HepG2 (cell line): Measurements from ENCODE around the gene INTS1. TPM values are rescaled to one million over a fixed set of nuclear protein-coding genes. Genes with fewer than 3 reads are reported as not detected.

ENCODE experiments used
- NCOA2 ChIP-seq: sonication (generic); formaldehyde crosslinking; IDR thresholded peaks from 2 replicates; pipeline ENCODE4 v1.8.0; 2022; ENCODE audit warnings: inconsistent platforms
- THAP11 ChIP-seq: IDR thresholded peaks from 2 replicates; pipeline ENCODE4 v1.6.1; 2016; ENCODE audit warnings: missing biosample characterization, missing genetic modification reagents
- ZEB1 ChIP-seq: IDR thresholded peaks from 2 replicates; pipeline ENCODE4 v1.6.1; 2012; ENCODE audit warnings: mild to moderate bottlenecking, low read depth, inconsistent platforms; ENCODE audit not compliant: insufficient replicate concordance
- polyA plus RNA-seq, 8 experiments: library from polyadenylated mRNA; depleted of rRNA in 3 of 8; stranded (reverse) in 7 of 8; unstranded in 1 of 8; fragments of >200 nt; fragmentation: Illumina TruSeq in 4 of 8; extraction: Trizol in 4 of 8; gene quantifications; 2 replicates each; pipeline versions ENCODE4 v1.2.1 to v1.2.3, GENCODE V29; 2011 to 2016; ENCODE audit warnings: low read depth in 4 of 8, missing spikeins in 1 of 8, mixed read lengths in 1 of 8; ENCODE audit not compliant: insufficient read depth in 1 of 8
- total RNA-seq, 5 experiments: library from RNA; depleted of rRNA; stranded (reverse); fragments of >200 nt; fragmentation: Illumina TruSeq; extraction: Trizol; gene quantifications; 2 replicates each; pipeline ENCODE4 v1.2.3, GENCODE V29; 2016; ENCODE audit warnings: low read depth in 1 of 5
- TF ChIP-seq, protein P1 (sequence below): sonication (generic); formaldehyde crosslinking; IDR thresholded peaks from 2 replicates; pipeline ENCODE4 v1.4.0; 2020; ENCODE audit warnings: missing genetic modification reagents
- TF ChIP-seq, protein P2 (sequence below), 2 experiments: sonication (generic) in 1 of 2; formaldehyde crosslinking in 1 of 2; IDR thresholded peaks; 2 replicates each; pipeline versions ENCODE4 v1.4.0 to v1.6.1; 2016 to 2020; ENCODE audit warnings: borderline replicate concordance in 1 of 2, low read depth in 1 of 2, mild to moderate bottlenecking in 1 of 2, missing genetic modification reagents in 1 of 2

Gene INTS1
- total and polyA plus RNA-seq, 2 of the 13 experiments (the other 11 are each of a cell fraction or from before 2014, with no cell fraction given), result 13.7 to 29.0 TPM

DNA sequence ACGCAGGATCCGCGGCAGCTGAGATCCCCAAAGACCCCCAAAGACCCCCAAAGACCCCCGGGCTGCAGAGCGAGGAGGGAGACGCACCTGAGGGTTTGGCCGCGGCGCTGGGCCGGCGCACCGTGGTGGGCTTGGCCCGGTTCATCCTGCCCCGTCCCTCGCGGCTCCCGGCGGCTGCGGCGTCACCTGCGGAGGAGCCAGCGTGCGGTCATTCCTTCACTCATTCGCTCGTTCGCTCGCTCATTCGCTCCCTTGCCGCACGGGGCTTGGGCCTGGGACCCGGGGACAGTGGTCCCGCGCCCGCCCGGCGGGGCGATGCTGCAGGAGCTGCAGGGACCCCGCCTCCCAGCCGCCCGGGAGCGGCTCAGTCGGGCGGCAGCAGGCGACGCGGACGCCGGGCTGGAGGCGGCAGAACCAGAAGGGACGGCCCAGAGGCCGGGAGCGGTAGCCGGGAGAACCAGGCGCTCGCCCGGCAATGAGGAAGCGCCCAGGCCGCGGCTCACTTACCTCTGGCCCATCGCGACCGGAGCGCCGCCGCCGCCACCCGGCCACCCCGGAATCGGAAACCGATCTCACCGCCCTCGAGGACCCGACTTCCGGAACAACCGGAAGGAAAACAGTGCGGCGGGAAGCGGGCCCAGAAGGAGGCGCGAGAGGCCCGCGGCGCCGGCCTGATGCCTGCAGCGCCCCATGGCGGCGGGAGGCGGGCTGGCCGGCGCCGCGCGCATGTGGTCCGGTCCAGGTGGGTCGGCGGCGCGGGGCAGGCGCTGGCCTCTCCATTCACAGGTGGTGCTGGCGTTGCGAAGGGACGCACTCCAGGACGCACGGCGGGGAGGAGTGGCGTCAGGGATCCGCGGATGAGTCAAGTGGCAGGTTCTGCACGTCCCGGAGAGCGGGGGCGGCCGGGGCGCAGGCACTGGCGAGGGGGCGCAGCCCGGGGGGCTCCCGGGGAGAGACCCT, at the start of gene INTS1 (continued):
- TF ChIP-seq, protein P1, sequence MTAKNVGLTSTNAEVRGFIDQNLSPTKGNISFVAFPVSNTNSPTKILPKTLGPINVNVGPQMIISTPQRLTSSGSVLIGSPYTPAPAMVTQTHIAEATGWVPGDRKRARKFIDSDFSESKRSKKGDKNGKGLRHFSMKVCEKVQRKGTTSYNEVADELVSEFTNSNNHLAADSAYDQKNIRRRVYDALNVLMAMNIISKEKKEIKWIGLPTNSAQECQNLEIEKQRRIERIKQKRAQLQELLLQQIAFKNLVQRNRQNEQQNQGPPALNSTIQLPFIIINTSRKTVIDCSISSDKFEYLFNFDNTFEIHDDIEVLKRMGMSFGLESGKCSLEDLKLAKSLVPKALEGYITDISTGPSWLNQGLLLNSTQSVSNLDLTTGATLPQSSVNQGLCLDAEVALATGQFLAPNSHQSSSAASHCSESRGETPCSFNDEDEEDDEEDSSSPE (CRISPR knock-in tag), result peak; percentile 75
- TF ChIP-seq NCOA2 (peak; percentile 48; the same call in 1 of the 2 replicates), THAP11 (peak; percentile 96), ZEB1 (peak; percentile 42)
- TF ChIP-seq, protein P2, sequence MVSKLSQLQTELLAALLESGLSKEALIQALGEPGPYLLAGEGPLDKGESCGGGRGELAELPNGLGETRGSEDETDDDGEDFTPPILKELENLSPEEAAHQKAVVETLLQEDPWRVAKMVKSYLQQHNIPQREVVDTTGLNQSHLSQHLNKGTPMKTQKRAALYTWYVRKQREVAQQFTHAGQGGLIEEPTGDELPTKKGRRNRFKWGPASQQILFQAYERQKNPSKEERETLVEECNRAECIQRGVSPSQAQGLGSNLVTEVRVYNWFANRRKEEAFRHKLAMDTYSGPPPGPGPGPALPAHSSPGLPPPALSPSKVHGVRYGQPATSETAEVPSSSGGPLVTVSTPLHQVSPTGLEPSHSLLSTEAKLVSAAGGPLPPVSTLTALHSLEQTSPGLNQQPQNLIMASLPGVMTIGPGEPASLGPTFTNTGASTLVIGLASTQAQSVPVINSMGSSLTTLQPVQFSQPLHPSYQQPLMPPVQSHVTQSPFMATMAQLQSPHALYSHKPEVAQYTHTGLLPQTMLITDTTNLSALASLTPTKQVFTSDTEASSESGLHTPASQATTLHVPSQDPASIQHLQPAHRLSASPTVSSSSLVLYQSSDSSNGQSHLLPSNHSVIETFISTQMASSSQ (IDR thresholded peaks at IDR 0.05; ENCODE audit: low read depth), result no peak
- TF ChIP-seq, protein P2 (CRISPR knock-in tag; IDR thresholded peaks at IDR 0.05; ENCODE audit: borderline replicate concordance), result peak; percentile 65; the same call in 1 of the 2 replicates
